ENCODE measurements around the gene PUM2. TPM values are rescaled to one million over a fixed set of nuclear protein-coding genes. Genes with fewer than 3 reads are reported as not detected.

Gene PUM2
- total RNA-seq, 1 experiment from 2014 or later: 96.8 TPM

- TF ChIP-seq, protein P1, sequence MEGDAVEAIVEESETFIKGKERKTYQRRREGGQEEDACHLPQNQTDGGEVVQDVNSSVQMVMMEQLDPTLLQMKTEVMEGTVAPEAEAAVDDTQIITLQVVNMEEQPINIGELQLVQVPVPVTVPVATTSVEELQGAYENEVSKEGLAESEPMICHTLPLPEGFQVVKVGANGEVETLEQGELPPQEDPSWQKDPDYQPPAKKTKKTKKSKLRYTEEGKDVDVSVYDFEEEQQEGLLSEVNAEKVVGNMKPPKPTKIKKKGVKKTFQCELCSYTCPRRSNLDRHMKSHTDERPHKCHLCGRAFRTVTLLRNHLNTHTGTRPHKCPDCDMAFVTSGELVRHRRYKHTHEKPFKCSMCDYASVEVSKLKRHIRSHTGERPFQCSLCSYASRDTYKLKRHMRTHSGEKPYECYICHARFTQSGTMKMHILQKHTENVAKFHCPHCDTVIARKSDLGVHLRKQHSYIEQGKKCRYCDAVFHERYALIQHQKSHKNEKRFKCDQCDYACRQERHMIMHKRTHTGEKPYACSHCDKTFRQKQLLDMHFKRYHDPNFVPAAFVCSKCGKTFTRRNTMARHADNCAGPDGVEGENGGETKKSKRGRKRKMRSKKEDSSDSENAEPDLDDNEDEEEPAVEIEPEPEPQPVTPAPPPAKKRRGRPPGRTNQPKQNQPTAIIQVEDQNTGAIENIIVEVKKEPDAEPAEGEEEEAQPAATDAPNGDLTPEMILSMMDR (IDR thresholded peaks at IDR 0.05; ENCODE audit: unreplicated experiment): no peak
- peaks cover 11% of the 10 kb centered on the region for H3K9me3 Mint-ChIP-seq (ENCODE audit: low read depth, unreplicated experiment)
- intact Hi-C loops (cut with micrococcal nuclease; ENCODE audit: unreplicated experiment): no loop called here
- peaks cover 32% of the 10 kb centered on the region for H3K36me3 Mint-ChIP-seq (ENCODE audit: insufficient read depth, unreplicated experiment)
- H3K27ac Mint-ChIP-seq (ENCODE audit: unreplicated experiment): no peak overlapping the region
- H3K4me1 Mint-ChIP-seq (ENCODE audit: low read depth, unreplicated experiment): peaks cover 26% of the 10 kb centered on the region
- no peak for DNase-seq
- BruUV-seq (replicated peaks): no TSS peak
- CTCF ChIA-PET: no interaction called here
- H3K27me3 Mint-ChIP-seq (ENCODE audit: unreplicated experiment): no peaks in the 10 kb centered on the region
- no peak overlapping the region for H3K4me3 Mint-ChIP-seq (ENCODE audit: low read depth, unreplicated experiment)
Measured at GRCh38 chr2:20333738-20334137, 16.9 kb downstream of the PUM2 start.

GRCh38 chr2:20330192-20330591, 20.5 kb downstream of the PUM2 start:
- H3K27me3 Mint-ChIP-seq (ENCODE audit: unreplicated experiment): no peaks in the 10 kb centered on the region
- intact Hi-C loops (cut with micrococcal nuclease; ENCODE audit: unreplicated experiment): no loop called here
- DNase-seq: no peak
- BruUV-seq (replicated peaks): no TSS peak
- no peak overlapping the region for H3K27ac Mint-ChIP-seq (ENCODE audit: unreplicated experiment)
- no peak overlapping the region for H3K4me3 Mint-ChIP-seq (ENCODE audit: low read depth, unreplicated experiment)
- TF ChIP-seq, protein P1 (IDR thresholded peaks at IDR 0.05; ENCODE audit: unreplicated experiment): no peak
- peaks cover 43% of the 10 kb centered on the region for H3K4me1 Mint-ChIP-seq (ENCODE audit: low read depth, unreplicated experiment)
- H3K9me3 Mint-ChIP-seq (ENCODE audit: low read depth, unreplicated experiment): peaks cover 11% of the 10 kb centered on the region
- CTCF ChIA-PET: interaction anchor here (1.6 kb wide), 1 partner anchor 13 kb away, joined by 3 read pairs; no protein-coding TSS in a partner anchor
- H3K36me3 Mint-ChIP-seq (ENCODE audit: insufficient read depth, unreplicated experiment): peaks cover 48% of the 10 kb centered on the region

GRCh38 chr2:20327370-20327769, 23.3 kb downstream of the PUM2 start:
- TF ChIP-seq, protein P1 (IDR thresholded peaks at IDR 0.05; ENCODE audit: unreplicated experiment): no peak
- H3K27me3 Mint-ChIP-seq (ENCODE audit: unreplicated experiment): no peaks in the 10 kb centered on the region
- intact Hi-C loops (cut with micrococcal nuclease; ENCODE audit: unreplicated experiment): loop anchor here (2.0 to 5.0 kb wide), 2 partner anchors 13 to 40 kb away; no protein-coding TSS in a partner anchor
- H3K4me3 Mint-ChIP-seq (ENCODE audit: low read depth, unreplicated experiment): no peak overlapping the region
- CTCF ChIA-PET: interaction anchor here (0.7 to 2.0 kb wide), 6 partner anchors 8 to 334 kb away, joined by 3 to 6 read pairs (median 3); no protein-coding TSS in a partner anchor
- peak overlapping the region; percentile 28 for H3K27ac Mint-ChIP-seq (ENCODE audit: unreplicated experiment)
- peaks cover 43% of the 10 kb centered on the region for H3K4me1 Mint-ChIP-seq (ENCODE audit: low read depth, unreplicated experiment)
- peaks cover 63% of the 10 kb centered on the region for H3K36me3 Mint-ChIP-seq (ENCODE audit: insufficient read depth, unreplicated experiment)
- no TSS peak for BruUV-seq (replicated peaks)
- DNase-seq: no peak
- H3K9me3 Mint-ChIP-seq (ENCODE audit: low read depth, unreplicated experiment): peaks cover 11% of the 10 kb centered on the region

- CTCF ChIA-PET: interaction anchor here (0.9 to 2.0 kb wide), 6 partner anchors 9 to 93 kb away, joined by 3 to 6 read pairs (median 4); no protein-coding TSS in a partner anchor
Measured at GRCh38 chr2:20326163-20326780, 24.4 kb downstream of the PUM2 start.

More at GRCh38 chr2:20326163-20326780, 24.4 kb downstream of the PUM2 start:
- Mint-ChIP-seq H3K4me3 (ENCODE audit: low read depth, unreplicated experiment) (peak overlapping the region; percentile 6), H3K27ac (ENCODE audit: unreplicated experiment) (peak overlapping the region; percentile 28), H3K4me1 (ENCODE audit: low read depth, unreplicated experiment) (peaks cover 49% of the 10 kb centered on the region), H3K9me3 (ENCODE audit: low read depth, unreplicated experiment) (peaks cover 9% of the 10 kb centered on the region), H3K27me3 (ENCODE audit: unreplicated experiment) (no peaks in the 10 kb centered on the region), H3K36me3 (ENCODE audit: insufficient read depth, unreplicated experiment) (peaks cover 63% of the 10 kb centered on the region)
- BruUV-seq (replicated peaks): no TSS peak
- TF ChIP-seq, protein P1 (IDR thresholded peaks at IDR 0.05; ENCODE audit: unreplicated experiment): peak; percentile 58
- DNase-seq: peak; percentile 60
- intact Hi-C loops (cut with micrococcal nuclease; ENCODE audit: unreplicated experiment): loop anchor here (2.0 to 5.0 kb wide), 2 partner anchors 15 to 39 kb away; no protein-coding TSS in a partner anchor
